ENCODE results near the gene FKBP1B. TPM values are rescaled to one million over a fixed set of nuclear protein-coding genes. Genes with fewer than 3 reads are reported as not detected.

The FKBP1B gene
- total RNA-seq, 1 donor = 4.5 TPM

- H3K27me3 ChIP-seq (ENCODE audit: insufficient read depth, low read length) = peaks cover 17% of the 10 kb centered on the region
- H3K9me3 ChIP-seq (ENCODE audit: low read depth, low read length) = no peaks in the 10 kb centered on the region
- H3K4me1 ChIP-seq (ENCODE audit: insufficient read depth, low read length) = peaks cover 30% of the 10 kb centered on the region
- H3K4me3 ChIP-seq (ENCODE audit: low read length) = no peak overlapping the region
Observed at GRCh38 chr2:24045511-24046508, 3.7 kb upstream of the FKBP1B start.

- H3K27me3 ChIP-seq (ENCODE audit: insufficient read depth, low read length) = peaks cover 17% of the 10 kb centered on the region
- peak overlapping the region; percentile 75 for H3K4me3 ChIP-seq (ENCODE audit: low read length)
Observed at GRCh38 chr2:24046599-24046929, 3.0 kb upstream of the FKBP1B start.

GRCh38 chr2:24046930-24047702, 2.4 kb upstream of the FKBP1B start, which contains the start of gene WDCP:
TSS of gene WDCP (minus strand) at chr2:24047391. CDS start at chr2:24039494, 7,897 bp downstream.
- peaks cover 17% of the 10 kb centered on the region for H3K27me3 ChIP-seq (ENCODE audit: insufficient read depth, low read length)
- H3K4me3 ChIP-seq (ENCODE audit: low read length) = peak within 1 kb of the TSS; percentile 75
- H3K9me3 ChIP-seq (ENCODE audit: low read depth, low read length) = no peaks in the 10 kb centered on the region
- peaks cover 30% of the 10 kb centered on the region for H3K4me1 ChIP-seq (ENCODE audit: insufficient read depth, low read length)

More at GRCh38 chr2:24046599-24046929, 3.0 kb upstream of the FKBP1B start:
- peaks cover 30% of the 10 kb centered on the region for H3K4me1 ChIP-seq (ENCODE audit: insufficient read depth, low read length)
- H3K9me3 ChIP-seq (ENCODE audit: low read depth, low read length) = no peaks in the 10 kb centered on the region

- Histone ChIP-seq H3K4me3 (ENCODE audit: low read length) (no peak overlapping the region), H3K4me1 (ENCODE audit: insufficient read depth, low read length) (peaks cover 30% of the 10 kb centered on the region), H3K9me3 (ENCODE audit: low read depth, low read length) (no peaks in the 10 kb centered on the region), H3K27me3 (ENCODE audit: insufficient read depth, low read length) (peaks cover 17% of the 10 kb centered on the region)
Observed at GRCh38 chr2:24047703-24048033, 1.9 kb upstream of the FKBP1B start.

- H3K27me3 ChIP-seq (ENCODE audit: insufficient read depth, low read length) = peaks cover 17% of the 10 kb centered on the region
- H3K4me1 ChIP-seq (ENCODE audit: insufficient read depth, low read length) = peaks cover 30% of the 10 kb centered on the region
- H3K9me3 ChIP-seq (ENCODE audit: low read depth, low read length) = no peaks in the 10 kb centered on the region
- H3K4me3 ChIP-seq (ENCODE audit: low read length) = peak overlapping the region; percentile 42
Observed at GRCh38 chr2:24048769-24049484, 614 bp upstream of the FKBP1B start.

- H3K4me1 ChIP-seq (ENCODE audit: insufficient read depth, low read length) = peaks cover 30% of the 10 kb centered on the region
- no peaks in the 10 kb centered on the region for H3K9me3 ChIP-seq (ENCODE audit: low read depth, low read length)
- H3K4me3 ChIP-seq (ENCODE audit: low read length) = peak overlapping the region; percentile 42
- H3K27me3 ChIP-seq (ENCODE audit: insufficient read depth, low read length) = peaks cover 17% of the 10 kb centered on the region
Observed at GRCh38 chr2:24050041-24050979, 769 bp downstream of the FKBP1B start.

GRCh38 chr2:24051833-24052232, 2.3 kb downstream of the FKBP1B start:
- Histone ChIP-seq H3K27me3 (ENCODE audit: insufficient read depth, low read length) (peaks cover 17% of the 10 kb centered on the region), H3K4me1 (ENCODE audit: insufficient read depth, low read length) (peaks cover 24% of the 10 kb centered on the region), H3K9me3 (ENCODE audit: low read depth, low read length) (no peaks in the 10 kb centered on the region), H3K4me3 (ENCODE audit: low read length) (no peak overlapping the region)

GRCh38 chr2:24052951-24053350, 3.4 kb downstream of the FKBP1B start:
- no peak overlapping the region for H3K4me3 ChIP-seq (ENCODE audit: low read length)
- peaks cover 17% of the 10 kb centered on the region for H3K27me3 ChIP-seq (ENCODE audit: insufficient read depth, low read length)
- H3K4me1 ChIP-seq (ENCODE audit: insufficient read depth, low read length) = peaks cover 16% of the 10 kb centered on the region
- H3K9me3 ChIP-seq (ENCODE audit: low read depth, low read length) = no peaks in the 10 kb centered on the region

- no peaks in the 10 kb centered on the region for H3K9me3 ChIP-seq (ENCODE audit: low read depth, low read length)
- H3K27me3 ChIP-seq (ENCODE audit: insufficient read depth, low read length) = peaks cover 7% of the 10 kb centered on the region
- H3K4me3 ChIP-seq (ENCODE audit: low read length) = no peak overlapping the region
- peaks cover 7% of the 10 kb centered on the region for H3K4me1 ChIP-seq (ENCODE audit: insufficient read depth, low read length)
Observed at GRCh38 chr2:24054366-24055010, 4.9 kb downstream of the FKBP1B start.

GRCh38 chr2:24055750-24056149, 6.2 kb downstream of the FKBP1B start:
- Histone ChIP-seq H3K27me3 (ENCODE audit: insufficient read depth, low read length) (peaks cover under 1% of the 10 kb centered on the region), H3K4me3 (ENCODE audit: low read length) (no peak overlapping the region), H3K9me3 (ENCODE audit: low read depth, low read length) (no peaks in the 10 kb centered on the region), H3K4me1 (ENCODE audit: insufficient read depth, low read length) (no peaks in the 10 kb centered on the region)

GRCh38 chr2:24058564-24059271, 9.2 kb downstream of the FKBP1B start:
- Histone ChIP-seq H3K27me3 (ENCODE audit: insufficient read depth, low read length) (no peaks in the 10 kb centered on the region), H3K4me3 (ENCODE audit: low read length) (no peak overlapping the region), H3K9me3 (ENCODE audit: low read depth, low read length) (no peaks in the 10 kb centered on the region), H3K4me1 (ENCODE audit: insufficient read depth, low read length) (no peaks in the 10 kb centered on the region)

- Histone ChIP-seq H3K9me3 (ENCODE audit: low read depth, low read length) (no peaks in the 10 kb centered on the region), H3K4me3 (ENCODE audit: low read length) (no peak overlapping the region), H3K4me1 (ENCODE audit: insufficient read depth, low read length) (no peaks in the 10 kb centered on the region), H3K27me3 (ENCODE audit: insufficient read depth, low read length) (no peaks in the 10 kb centered on the region)
Observed at GRCh38 chr2:24065341-24065740, 15.8 kb downstream of the FKBP1B start.

GRCh38 chr2:24072259-24072658, 22.7 kb downstream of the FKBP1B start:
- H3K4me3 ChIP-seq (ENCODE audit: low read length) = no peak overlapping the region
- no peaks in the 10 kb centered on the region for H3K9me3 ChIP-seq (ENCODE audit: low read depth, low read length)
- H3K4me1 ChIP-seq (ENCODE audit: insufficient read depth, low read length) = peaks cover 19% of the 10 kb centered on the region
- no peaks in the 10 kb centered on the region for H3K27me3 ChIP-seq (ENCODE audit: insufficient read depth, low read length)
